ENCODE data around the gene RRBP1. TPM values are rescaled to one million over a fixed set of nuclear protein-coding genes. Genes with fewer than 3 reads are reported as not detected.

Gene RRBP1
- total RNA-seq, 1 experiment from 2014 or later, result 136 TPM

DNA sequence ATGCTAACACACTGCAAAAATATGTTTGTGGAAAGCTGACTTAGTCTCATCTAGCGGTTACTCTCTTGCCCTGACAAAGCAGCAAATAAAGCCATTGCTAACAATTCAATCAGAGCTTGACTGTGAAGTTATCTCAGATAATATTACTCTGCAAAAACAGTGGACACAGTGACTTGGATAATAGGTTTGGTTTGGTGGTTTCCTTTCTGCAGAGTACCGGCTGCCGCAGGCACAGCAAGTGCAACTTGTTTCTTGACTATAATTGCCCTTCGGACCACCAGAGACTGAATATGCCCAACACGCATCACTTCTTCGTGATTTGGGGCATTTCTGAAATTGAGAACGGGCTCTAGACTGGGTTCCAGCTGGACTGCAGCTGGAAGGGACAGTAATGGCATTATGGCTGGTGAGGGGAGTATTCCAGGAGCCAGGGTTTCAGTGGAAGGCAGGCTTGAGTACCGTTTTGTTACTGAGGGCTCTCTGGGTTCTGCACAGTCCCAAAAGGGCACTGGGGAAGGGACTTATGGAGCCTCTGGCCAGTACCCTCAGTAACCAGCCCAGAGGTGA, 72.1 kb downstream of the RRBP1 start:
- DNase-seq (ENCODE audit: low spot score), result no peak

DNA sequence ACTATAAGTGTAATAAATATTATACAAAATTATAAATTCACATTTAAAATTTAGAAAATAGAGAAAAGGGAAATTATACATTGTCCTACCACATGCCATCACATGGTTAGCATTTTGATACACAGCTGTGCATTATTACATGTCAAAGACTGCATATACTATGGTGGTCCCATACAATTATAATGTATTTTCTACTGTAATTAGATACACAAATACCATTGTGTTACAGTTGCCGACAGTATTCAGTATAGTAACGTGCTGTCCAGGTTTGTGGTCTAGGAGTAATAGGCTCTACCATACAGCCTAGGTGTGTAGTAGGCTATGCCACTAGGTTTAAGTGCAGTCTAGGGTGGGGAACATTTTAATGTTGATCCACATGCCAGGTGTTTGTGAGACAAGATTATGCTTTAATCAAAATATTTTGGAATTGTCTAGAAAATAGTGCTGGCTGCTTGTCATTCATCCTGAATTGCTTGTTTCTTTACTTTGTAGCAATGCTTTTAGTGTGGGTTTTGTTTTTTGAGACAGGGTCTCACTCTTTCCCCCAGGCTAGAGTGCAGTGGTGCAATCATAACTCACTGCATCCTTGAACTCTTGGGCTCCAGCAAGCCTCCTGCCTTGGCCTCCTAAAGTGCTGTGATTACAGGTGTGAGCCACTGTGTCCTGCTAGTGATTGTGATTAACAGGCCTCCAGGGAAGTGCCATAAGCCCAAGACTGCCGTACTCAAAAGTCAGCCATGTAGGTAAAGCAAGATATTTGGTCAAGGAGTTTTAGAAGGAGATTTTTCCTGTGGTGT, 73.1 kb downstream of the RRBP1 start:
- DNase-seq (ENCODE audit: low spot score), result no peak

GRCh38 chr20:17606001-17606400, 76.0 kb downstream of the RRBP1 start:
- DNase-seq (ENCODE audit: low spot score), result no peak

DNA sequence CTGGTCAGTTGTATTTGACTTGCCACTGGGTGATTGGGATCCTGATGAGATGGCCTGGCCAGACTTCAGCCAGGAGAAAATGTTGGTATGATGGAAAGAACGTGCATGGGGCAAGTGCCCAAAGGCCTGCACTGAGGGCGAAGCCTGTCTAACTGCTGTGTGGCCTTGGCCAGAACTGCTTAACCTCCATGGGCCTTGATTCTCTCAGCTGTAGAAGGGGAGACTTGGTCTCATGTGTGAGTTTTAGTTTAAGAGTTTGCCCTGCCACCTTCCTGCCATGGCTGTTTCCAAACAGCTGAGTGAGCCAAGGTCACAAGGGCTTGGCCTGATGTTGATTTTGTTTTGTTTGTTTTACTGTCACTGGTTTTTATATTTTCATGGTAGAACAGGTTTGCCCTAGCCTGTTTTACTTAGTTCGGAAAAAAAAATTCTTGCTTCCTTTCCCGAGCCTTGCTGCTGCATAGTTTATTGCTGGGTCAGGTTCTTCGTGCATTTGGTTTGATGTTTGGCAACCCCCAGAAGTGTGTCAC, 76.8 kb downstream of the RRBP1 start:
- DNase-seq (ENCODE audit: low spot score), result no peak

GRCh38 chr20:17602493-17602892, 79.5 kb downstream of the RRBP1 start:
- DNase-seq (ENCODE audit: low spot score), result no peak

DNA sequence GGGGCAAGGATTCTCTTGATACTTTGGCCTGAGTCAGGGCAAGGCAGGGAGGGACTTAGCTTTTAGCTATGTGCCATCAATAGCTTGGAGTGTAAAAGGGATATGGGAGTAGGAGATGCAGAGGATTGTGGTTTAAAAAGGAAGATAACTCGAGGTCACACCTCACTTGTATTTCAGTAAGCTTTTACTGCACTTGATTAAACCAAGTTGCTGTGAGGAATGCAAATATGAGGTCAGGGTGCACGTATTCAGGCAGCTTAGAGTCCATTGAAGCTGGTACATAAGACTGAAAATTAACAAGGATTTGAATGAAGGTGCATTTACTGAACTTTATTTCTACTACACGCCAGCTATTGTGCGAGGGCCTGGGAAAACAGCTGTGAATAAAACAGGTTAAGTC, 80.1 kb downstream of the RRBP1 start:
- DNase-seq (ENCODE audit: low spot score), result no peak

GRCh38 chr20:17598013-17598550, 84.0 kb downstream of the RRBP1 start:
- DNase-seq (ENCODE audit: low spot score), result no peak

- DNase-seq (ENCODE audit: low spot score), result no peak
Measured at GRCh38 chr20:17595856-17596255, 86.2 kb downstream of the RRBP1 start.

DNA sequence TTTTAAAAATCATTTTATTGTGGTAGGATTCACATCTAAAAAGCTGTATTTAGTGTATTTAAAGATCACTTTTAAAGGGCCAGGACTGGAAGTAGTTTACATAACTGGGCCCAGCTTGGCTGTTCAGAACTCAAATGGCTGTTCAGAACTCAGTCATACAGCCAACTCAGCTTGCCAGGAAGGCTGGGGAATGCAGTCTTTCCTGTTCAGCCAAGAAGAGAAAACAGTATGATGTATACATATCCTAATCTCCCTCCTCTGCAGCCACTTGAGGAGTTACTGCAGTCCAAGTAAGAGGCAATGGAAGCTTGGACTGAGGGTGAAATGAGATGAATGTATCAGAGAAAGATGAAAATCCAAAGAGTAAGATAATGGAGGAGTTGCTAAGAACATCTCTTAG, 87.6 kb downstream of the RRBP1 start:
- no peak for DNase-seq (ENCODE audit: low spot score)

DNA sequence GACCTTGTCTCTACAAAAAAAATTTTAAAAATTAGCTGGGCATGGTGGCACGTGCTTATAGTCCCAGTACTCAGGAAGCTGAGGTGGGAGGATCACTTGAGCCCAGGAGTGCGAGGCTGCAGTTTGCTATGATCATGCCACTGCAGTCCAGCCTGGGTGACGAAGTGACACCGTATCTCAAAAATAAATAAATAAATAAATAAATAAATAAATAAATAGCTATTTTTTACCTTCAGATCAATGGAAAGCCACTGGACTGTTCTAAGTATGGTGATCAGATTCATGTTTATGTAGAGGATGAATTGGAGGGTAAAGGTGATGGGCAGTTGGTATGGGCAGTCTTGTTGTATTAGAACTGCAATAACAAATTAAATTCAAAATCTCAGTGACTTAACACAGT, 88.1 kb downstream of the RRBP1 start:
- no peak for DNase-seq (ENCODE audit: low spot score)

DNA sequence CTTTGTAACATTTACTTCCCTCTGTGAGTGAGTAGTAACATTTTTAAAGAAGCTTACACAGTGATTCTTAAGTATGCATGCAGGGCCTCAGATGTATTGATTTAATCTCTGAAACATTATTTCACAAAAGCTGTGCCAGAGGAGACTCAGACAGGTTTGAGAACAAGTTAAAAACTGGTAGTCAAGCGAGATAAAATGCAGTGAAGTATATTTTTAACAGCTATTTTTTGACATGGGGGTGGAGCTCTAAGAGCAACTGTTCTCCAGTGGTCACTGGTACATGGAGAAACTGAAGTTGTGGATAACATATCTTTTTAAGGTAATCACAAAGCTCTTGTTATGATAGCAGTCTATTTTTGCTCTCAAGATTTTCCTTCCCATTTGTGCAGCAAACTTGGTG, 91.8 kb downstream of the RRBP1 start:
- DNase-seq (ENCODE audit: low spot score), result no peak

DNA sequence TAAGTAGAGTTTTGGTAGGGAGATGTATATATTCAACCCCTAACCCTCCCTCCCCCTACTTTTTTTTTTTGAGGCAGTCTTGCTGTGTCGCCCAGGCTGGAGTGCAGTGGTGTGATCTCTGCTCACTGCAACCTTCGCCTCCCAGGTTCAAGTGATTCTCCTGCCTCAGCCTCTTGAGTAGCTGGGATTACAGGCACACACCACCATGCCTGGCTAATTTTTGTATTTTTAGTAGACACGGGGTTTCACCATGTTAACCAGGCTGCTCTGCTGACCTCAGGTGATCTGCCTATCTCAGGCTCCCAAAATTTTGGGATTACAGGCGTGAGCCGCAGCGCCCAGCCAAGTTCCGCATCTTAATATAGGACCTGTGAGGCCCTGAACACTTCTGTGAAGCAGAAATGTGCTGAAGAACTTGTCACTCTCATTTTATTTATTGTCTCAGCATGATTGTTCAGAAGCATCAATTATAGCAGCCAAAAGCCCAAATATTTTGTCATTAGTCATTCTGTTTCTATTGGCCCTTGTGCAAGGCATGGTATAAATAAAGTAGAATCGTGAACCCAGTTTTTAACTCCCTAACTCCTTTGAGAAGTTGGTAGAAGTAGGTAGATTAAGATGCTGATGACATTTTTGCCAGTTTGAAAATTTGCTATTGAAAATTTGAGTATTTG, 92.7 kb downstream of the RRBP1 start:
- no peak for DNase-seq (ENCODE audit: low spot score)

DNA sequence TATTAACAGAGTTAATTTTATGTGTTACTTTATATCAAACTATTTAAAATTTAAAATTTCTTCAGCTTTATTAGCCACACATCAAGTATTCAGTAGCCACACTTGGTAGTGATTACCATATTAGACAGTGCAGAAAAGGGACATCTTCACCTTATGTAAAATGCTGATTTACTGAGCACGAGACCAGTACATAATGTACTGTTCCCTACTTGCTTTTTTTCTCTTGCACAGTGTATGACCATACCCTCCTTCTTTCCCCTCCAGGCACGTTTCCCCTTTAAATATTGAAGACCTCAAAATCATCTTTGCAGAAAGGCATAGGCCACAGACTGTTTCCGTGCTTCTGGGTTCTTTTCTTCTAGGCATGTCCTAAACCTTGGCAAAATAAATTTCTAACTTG, 94.2 kb downstream of the RRBP1 start:
- DNase-seq (ENCODE audit: low spot score), result no peak

GRCh38 chr20:17587148-17587547, 94.9 kb downstream of the RRBP1 start:
- DNase-seq (ENCODE audit: low spot score), result no peak

- DNase-seq (ENCODE audit: low spot score), result no peak
Measured at GRCh38 chr20:17586250-17586649, 95.8 kb downstream of the RRBP1 start.

GRCh38 chr20:17584689-17585088, 97.4 kb downstream of the RRBP1 start:
- DNase-seq (ENCODE audit: low spot score), result no peak

GRCh38 chr20:17583126-17583525, 98.9 kb downstream of the RRBP1 start:
- no peak for DNase-seq (ENCODE audit: low spot score)

DNA sequence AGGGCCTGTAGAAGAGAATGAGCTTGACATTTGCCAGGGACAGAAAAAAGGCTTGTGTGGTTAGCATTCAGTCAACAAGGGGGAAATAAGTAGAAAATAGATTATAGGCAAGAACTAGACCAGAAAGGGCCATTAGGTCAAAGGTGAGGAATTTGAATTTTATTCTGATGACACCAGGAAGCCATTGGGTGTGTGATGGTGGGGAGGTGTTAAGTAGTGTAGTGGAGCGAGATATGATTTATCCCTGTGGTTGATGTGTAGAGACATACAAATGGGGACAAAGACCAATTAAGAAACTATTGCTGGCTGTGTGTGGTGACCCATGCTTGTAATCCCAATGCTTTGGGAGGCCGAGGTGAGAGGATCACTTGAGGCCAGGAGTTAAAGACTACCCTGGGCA, 101.1 kb downstream of the RRBP1 start:
- no peak for DNase-seq (ENCODE audit: low spot score)

DNA sequence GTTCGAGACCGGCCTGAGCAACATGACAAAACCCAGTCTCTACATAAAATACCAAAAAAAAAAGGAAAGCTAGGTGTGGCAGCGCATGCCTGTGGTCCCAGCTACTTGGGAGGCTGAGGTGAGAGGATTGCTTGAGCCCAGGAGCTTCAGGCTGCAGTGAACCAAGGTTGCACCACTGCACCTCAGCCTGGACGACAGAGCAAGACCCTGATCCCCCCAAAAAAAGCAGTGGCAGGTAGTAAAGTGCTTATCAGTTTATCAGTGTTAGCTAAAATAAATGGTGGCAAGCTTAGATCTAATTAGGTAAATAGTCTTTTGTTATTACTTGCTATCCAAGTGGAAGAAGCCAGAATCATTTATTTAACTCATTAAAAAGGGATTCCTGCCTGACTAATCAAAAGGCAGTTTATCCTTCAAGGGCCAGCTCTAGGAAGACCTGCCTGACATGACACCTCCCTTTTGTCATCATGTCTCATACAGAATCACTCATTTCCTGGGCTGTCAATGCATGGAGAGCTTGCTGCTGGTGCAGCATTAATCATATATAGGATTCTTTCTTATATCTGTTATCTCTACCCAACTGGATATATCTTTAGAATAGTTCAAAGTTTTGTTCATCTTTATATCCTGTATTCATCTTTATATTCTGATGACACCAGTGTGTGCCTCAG, 102.5 kb downstream of the RRBP1 start:
- DNase-seq (ENCODE audit: low spot score), result no peak

DNA sequence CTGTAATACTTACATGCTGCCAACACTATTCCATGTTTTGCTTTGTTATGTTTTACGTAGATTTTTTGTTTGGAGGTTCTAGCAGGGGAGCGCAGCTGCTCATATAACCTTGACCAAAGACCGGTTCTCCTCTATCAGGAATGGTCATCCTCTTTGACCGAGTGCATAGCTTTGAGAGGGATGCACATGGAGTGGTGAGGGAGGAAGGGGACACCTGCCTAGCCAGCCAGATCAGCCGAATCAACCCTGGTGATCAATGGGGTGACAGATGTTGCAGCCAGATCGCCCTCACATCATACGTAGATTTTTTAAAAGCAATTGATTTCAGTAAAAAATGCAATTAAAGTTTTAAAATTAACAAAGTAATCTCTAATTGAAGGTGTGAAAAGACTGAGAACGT, 105.8 kb downstream of the RRBP1 start:
- no peak for DNase-seq (ENCODE audit: low spot score)

DNA sequence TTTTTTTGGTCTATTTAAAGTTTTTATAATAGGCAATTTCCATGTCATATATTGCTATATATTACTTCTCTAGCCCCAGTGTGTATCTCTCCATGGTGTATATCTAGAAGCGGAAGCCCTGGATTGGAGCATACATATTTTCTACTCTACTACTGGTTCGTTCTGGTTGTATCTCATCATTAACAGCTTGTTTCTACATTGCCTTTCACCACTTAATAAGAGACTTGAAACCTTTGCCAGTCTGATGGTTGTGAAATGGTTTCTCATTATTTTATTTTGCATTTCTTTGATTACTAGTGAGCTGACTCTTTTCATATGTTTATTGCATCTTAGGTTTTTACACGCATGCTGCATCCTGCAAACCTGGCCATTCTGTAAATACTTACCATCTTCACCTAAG, 108.6 kb downstream of the RRBP1 start:
- no peak for DNase-seq (ENCODE audit: low spot score)

DNA sequence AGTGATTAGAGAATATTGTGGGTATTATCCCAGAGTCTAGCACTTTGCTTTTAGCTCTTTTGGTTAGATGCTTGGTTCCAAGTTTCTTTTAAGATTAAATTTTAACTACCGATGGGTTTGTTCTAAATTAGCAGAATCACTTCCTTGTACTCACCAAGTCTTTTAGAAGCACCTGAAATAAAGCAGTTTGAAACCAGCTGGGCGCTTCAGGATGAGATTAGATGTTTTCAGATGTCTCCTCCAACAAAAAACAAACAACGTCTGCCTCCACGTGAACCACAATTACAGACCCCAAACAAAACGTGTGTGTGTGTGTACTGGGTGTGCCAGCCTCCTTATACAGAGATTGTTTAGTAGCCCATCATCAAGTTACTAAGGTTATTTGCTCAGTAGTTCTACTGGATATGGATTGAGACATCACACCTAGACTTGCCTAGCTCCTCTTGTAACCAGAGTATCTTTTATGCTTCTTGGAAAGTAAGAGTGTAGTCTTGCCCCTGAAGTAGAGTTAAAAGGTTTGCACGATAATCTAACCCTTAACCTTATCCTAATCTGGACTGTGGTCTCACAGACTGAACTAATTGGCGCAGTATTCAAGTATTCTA, 109.9 kb downstream of the RRBP1 start:
- no peak for DNase-seq (ENCODE audit: low spot score)
